ENCODE results near the gene DOK7.

DOK7 gene

GRCh38 chr4:3471098-3471760, 8.1 kb downstream of the DOK7 start:
- peak overlapping the region; percentile 44; the same call in 1 of the 2 replicates for H3K27ac ChIP-seq
- no peak for TF ChIP-seq ZFX (IDR thresholded peaks at IDR 0.05)
- TF ChIP-seq, protein P1, sequence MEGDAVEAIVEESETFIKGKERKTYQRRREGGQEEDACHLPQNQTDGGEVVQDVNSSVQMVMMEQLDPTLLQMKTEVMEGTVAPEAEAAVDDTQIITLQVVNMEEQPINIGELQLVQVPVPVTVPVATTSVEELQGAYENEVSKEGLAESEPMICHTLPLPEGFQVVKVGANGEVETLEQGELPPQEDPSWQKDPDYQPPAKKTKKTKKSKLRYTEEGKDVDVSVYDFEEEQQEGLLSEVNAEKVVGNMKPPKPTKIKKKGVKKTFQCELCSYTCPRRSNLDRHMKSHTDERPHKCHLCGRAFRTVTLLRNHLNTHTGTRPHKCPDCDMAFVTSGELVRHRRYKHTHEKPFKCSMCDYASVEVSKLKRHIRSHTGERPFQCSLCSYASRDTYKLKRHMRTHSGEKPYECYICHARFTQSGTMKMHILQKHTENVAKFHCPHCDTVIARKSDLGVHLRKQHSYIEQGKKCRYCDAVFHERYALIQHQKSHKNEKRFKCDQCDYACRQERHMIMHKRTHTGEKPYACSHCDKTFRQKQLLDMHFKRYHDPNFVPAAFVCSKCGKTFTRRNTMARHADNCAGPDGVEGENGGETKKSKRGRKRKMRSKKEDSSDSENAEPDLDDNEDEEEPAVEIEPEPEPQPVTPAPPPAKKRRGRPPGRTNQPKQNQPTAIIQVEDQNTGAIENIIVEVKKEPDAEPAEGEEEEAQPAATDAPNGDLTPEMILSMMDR (conservative IDR thresholded peaks at IDR 0.05) = no peak

DNA sequence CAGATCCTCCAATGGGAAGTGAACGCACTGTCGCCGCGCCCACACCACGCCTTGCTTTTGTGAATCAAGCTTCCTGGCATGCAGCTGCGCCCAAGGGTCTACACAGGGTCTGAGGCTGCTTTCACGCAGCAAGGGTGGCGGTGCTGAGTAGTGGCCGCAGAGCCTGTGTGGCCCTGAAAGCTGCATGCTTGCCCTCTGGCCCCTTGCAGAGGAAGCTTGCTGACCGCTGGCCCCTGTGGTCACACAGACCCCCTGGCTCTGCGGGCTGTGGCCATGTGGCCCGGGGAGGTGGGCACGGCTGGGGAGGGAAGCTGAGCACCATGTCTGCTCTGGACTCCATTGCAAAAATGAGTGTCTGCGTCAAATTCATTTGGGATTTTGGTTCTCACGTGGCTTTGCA, 8.8 kb downstream of the DOK7 start:
- no peak overlapping the region for H3K27ac ChIP-seq
- no peak for TF ChIP-seq ZFX (IDR thresholded peaks at IDR 0.05)
- TF ChIP-seq, protein P1 (conservative IDR thresholded peaks at IDR 0.05) = no peak

DNA sequence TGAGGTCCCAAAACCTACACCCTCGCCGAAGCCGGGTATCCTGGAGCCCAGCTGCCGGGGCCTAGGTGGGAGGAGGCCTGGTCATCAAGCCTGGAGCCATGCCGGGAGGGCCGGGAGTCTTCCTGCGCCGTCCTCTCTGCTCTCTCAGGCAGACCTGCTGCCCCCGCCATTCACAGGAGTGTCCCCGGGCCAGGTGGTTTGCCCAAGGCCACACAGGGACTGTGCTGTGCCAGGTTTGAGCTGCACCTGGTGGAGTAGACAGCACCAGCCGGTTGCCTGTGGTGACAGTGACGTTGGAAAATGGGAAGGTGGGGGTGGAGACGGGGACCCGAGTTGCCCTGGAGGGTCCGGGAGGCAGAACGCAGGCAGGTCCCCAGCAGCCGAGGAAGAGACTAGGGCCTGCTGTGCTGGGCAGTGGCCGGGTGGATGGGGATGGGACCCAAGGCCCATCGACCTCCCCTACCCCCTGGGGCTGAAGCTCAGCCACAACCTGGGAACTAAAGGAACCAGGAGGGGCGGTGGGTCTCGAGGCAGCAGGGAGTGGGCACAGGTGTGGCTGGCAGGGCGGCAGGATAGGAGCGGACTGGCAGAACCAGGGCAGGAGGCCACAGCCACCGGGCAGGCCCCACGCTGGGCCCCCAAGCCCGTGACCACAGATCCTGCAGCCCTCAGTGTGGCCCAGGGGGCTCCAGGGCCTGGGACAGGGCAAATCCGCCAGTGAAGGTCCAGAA, 9.5 kb downstream of the DOK7 start:
- TF ChIP-seq, protein P1 (conservative IDR thresholded peaks at IDR 0.05) = no peak
- no peak for TF ChIP-seq ZFX (IDR thresholded peaks at IDR 0.05)
- no peak overlapping the region for H3K27ac ChIP-seq

DNA sequence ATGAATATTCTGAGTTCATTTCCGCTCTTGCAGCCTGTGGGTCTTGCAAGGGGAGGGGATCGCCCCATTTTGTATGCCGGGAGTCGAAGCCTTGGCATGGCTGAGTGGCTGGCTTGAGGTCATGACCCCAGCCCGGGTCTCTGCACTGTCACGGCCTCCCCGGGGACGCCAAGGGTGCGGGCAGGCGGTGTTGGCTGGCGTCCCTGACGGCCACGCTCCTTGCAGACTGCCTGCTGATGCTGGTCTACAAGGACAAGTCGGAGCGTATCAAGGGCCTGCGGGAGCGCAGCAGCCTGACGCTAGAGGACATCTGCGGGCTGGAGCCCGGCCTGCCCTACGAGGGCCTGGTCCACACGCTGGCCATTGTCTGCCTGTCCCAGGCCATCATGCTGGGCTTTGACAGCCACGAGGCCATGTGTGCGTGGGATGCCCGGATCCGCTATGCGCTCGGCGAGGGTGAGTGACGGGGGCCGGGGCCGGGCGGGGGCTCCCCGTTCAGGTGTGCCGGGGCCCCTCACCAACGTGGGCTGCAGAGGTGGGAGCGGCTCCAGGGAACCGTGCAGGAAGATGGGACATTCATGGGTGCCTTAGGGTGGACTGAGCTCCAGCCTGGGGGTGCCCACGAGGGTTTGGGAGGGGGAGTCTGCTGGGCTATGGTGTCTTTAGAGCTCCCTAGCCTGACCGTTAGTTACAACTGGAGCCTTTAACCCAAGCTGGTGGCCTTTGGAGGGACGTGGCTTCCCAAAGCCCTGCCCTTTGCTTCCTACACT, 10.3 kb downstream of the DOK7 start:
- TF ChIP-seq ZFX (IDR thresholded peaks at IDR 0.05) = no peak
- TF ChIP-seq, protein P1 (conservative IDR thresholded peaks at IDR 0.05) = no peak

GRCh38 chr4:3473996-3474765, 11.1 kb downstream of the DOK7 start:
- H3K27ac ChIP-seq = no peak overlapping the region
- TF ChIP-seq, protein P1 (conservative IDR thresholded peaks at IDR 0.05) = no peak
- no peak for TF ChIP-seq ZFX (IDR thresholded peaks at IDR 0.05)

More for the DNA sequence above, 10.3 kb downstream of the DOK7 start:
- no peak overlapping the region for H3K27ac ChIP-seq

DNA sequence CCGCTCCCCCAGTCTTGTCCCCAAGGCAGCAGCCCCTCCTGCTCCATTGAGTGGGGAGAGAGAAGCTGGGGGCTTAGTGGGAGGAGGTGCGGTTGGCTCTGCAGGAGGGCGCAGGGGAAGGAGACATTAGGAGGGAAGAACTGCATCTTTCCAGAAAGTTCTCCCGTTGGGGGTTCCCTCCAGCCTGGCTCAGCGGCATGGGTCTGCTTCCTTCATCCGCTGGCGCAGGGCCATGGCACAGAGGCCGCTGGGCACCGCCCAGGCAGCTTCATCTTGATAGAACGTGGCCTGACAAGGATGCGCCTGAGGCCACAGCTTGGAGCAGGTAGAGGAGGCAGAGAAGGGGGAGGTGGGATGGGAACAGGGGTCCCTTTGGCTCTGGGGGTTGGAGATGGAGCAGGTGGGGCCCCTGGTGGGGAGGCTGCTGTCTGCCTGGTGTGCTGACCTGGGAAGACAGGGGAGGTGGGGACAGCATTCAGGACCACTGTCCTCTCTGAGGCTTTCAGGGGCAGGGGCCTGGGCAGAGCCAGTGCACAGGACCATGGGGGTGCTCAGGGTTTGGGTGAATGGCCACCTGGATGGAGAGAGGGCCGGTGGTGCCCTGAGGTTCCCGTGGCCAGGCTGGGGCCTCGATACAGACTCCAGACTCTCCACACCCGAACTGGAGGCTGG, 12.1 kb downstream of the DOK7 start:
- TF ChIP-seq, protein P1 (conservative IDR thresholded peaks at IDR 0.05) = no peak
- TF ChIP-seq ZFX (IDR thresholded peaks at IDR 0.05) = no peak
- H3K27ac ChIP-seq = no peak overlapping the region

Measured in C4-2B (cell line).